HepG2 (cell line): ENCODE data around the gene PLXNB2.

Source experiments
- CHCHD3 ChIP-seq: sonication (generic); formaldehyde crosslinking; IDR thresholded peaks from 2 replicates; pipeline ENCODE4 v1.8.0; 2022; ENCODE audit warnings: mild to moderate bottlenecking, missing genetic modification reagents, moderate library complexity
- FIP1L1 ChIP-seq: fragments of 200-400 bp; formaldehyde crosslinking; IDR thresholded peaks from 2 replicates; pipeline ENCODE4 v1.6.1; 2018; ENCODE audit warnings: low read depth, mild to moderate bottlenecking, low read length, moderate library complexity, borderline replicate concordance; ENCODE audit not compliant: insufficient read depth
- NPAS2 ChIP-seq: sonication (generic); formaldehyde crosslinking; IDR thresholded peaks from 2 replicates; pipeline ENCODE4 v1.8.0; 2022; ENCODE audit warnings: mild to moderate bottlenecking, missing genetic modification reagents, borderline replicate concordance
- RORA ChIP-seq: sonication (generic); formaldehyde crosslinking; IDR thresholded peaks from 2 replicates; pipeline ENCODE4 v1.5.0; 2020; ENCODE audit warnings: mild to moderate bottlenecking, missing genetic modification reagents, moderate library complexity
- SMAD9 ChIP-seq: sonication (generic); formaldehyde crosslinking; IDR thresholded peaks from 2 replicates; pipeline ENCODE4 v1.5.1; 2020; ENCODE audit warnings: mild to moderate bottlenecking, missing genetic modification reagents
- TF ChIP-seq, protein P1 (sequence below): sonication (generic); formaldehyde crosslinking; IDR thresholded peaks from 2 replicates; pipeline ENCODE4 v1.4.0; 2020; ENCODE audit warnings: mild to moderate bottlenecking, missing genetic modification reagents
- TF ChIP-seq, protein P2 (sequence below): sonication (generic); formaldehyde crosslinking; IDR thresholded peaks from 2 replicates; pipeline ENCODE4 v1.5.0; 2020; ENCODE audit warnings: mild to moderate bottlenecking, missing genetic modification reagents, moderate library complexity

- TF ChIP-seq FIP1L1 (no peak), NPAS2 (no peak), CHCHD3 (no peak), SMAD9 (no peak), RORA (CRISPR knock-in tag) (no peak)
- TF ChIP-seq, protein P1, sequence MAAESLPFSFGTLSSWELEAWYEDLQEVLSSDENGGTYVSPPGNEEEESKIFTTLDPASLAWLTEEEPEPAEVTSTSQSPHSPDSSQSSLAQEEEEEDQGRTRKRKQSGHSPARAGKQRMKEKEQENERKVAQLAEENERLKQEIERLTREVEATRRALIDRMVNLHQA (CRISPR knock-in tag), result no peak
- TF ChIP-seq, protein P2, sequence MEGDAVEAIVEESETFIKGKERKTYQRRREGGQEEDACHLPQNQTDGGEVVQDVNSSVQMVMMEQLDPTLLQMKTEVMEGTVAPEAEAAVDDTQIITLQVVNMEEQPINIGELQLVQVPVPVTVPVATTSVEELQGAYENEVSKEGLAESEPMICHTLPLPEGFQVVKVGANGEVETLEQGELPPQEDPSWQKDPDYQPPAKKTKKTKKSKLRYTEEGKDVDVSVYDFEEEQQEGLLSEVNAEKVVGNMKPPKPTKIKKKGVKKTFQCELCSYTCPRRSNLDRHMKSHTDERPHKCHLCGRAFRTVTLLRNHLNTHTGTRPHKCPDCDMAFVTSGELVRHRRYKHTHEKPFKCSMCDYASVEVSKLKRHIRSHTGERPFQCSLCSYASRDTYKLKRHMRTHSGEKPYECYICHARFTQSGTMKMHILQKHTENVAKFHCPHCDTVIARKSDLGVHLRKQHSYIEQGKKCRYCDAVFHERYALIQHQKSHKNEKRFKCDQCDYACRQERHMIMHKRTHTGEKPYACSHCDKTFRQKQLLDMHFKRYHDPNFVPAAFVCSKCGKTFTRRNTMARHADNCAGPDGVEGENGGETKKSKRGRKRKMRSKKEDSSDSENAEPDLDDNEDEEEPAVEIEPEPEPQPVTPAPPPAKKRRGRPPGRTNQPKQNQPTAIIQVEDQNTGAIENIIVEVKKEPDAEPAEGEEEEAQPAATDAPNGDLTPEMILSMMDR (CRISPR knock-in tag), result peak; percentile 68
Measured at GRCh38 chr22:50310031-50310722, 2.7 kb upstream of the PLXNB2 start.
